Endothelial cell (in vitro differentiated cells): ENCODE measurements around the gene AGPAT2. TPM values are rescaled to one million over a fixed set of nuclear protein-coding genes. Genes with fewer than 3 reads are reported as not detected.

Experiments used
- DNase-seq: peaks from one replicate; pipeline ENCODE4 v3.0.0; 2021; ENCODE audit warnings: low spot score
- H3K27ac Mint-ChIP-seq: one replicate; pipeline ENCODE4 v1.8.0; 2021; ENCODE audit warnings: mixed read lengths, inconsistent platforms; ENCODE audit not compliant: unreplicated experiment
- H3K27me3 Mint-ChIP-seq: one replicate; pipeline ENCODE4 v1.8.0; 2021; ENCODE audit warnings: mild to moderate bottlenecking, moderate library complexity, mixed read lengths, inconsistent platforms; ENCODE audit not compliant: unreplicated experiment
- H3K36me3 Mint-ChIP-seq: one replicate; pipeline ENCODE4 v1.8.0; 2021; ENCODE audit warnings: mild to moderate bottlenecking, low read depth, mixed read lengths, inconsistent platforms; ENCODE audit not compliant: unreplicated experiment
- H3K4me1 Mint-ChIP-seq: one replicate; pipeline ENCODE4 v1.8.0; 2021; ENCODE audit warnings: mild to moderate bottlenecking, mixed read lengths, inconsistent platforms; ENCODE audit not compliant: unreplicated experiment
- H3K4me3 Mint-ChIP-seq: one replicate; pipeline ENCODE4 v1.8.0; 2021; ENCODE audit warnings: mild to moderate bottlenecking, mixed read lengths, inconsistent platforms; ENCODE audit not compliant: unreplicated experiment
- H3K9me3 Mint-ChIP-seq: one replicate; pipeline ENCODE4 v1.8.0; 2021; ENCODE audit warnings: mixed read lengths, inconsistent platforms; ENCODE audit not compliant: unreplicated experiment
- CTCF ChIP-seq: fragments of 200-600 bp; sonication (generic); IDR thresholded peaks from one replicate; pipeline ENCODE4 v1.5.0; 2021; ENCODE audit warnings: antibody characterized with exemption; ENCODE audit not compliant: unreplicated experiment
- total RNA-seq: library from RNA; stranded (reverse); fragmentation: NEBNext Ultra II Directional; extraction: Animal tissue kit (Norgen Biotek cat#: 25700); gene quantifications from one replicate; pipeline ENCODE4 v1.2.1, GENCODE V29; 2021; ENCODE audit not compliant: unreplicated experiment

The AGPAT2 gene
- total RNA-seq, 1 donor from 2014 or later, result 38.9 TPM

DNA sequence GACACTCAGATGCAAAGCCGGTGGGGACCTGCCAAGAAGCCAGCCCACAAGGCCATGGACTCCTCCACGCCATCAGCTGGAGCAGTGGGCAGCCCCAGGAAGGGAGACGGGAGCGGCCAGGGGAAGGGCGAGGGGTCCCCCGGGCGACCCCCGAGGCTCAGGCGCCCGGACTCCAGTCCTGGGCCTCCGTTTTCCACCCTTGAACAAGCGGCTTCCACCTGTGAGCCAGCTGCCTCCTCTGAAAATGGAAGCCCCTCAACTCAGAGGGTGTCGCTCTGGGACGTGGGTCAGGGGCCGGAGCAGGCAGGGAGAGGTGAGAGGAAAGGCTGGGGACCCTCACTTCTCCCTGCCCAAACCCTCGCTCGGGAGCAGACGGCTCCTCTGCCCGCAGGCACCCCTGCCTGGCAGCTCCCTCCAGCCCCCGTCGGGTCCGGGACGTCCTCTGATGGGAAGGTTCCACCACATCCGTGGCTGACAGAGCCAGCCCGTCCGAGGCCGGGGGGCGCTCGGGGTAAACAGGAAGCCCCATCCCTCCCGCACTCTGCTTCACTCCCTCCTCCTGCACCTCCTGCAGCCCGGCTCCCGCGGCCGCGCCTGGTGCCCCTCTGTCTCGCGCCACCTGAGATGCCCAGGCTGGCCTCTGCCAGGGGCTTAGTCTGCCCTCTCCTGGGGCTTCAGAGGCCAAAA is 28.3 kb downstream of the AGPAT2 start:
- peaks cover 16% of the 10 kb centered on the region for H3K27me3 Mint-ChIP-seq
- peak; percentile 22 for DNase-seq
- TF ChIP-seq CTCF, result no peak
- no peak overlapping the region for H3K4me3 Mint-ChIP-seq
- H3K9me3 Mint-ChIP-seq, result no peaks in the 10 kb centered on the region
- H3K4me1 Mint-ChIP-seq, result peaks cover 15% of the 10 kb centered on the region
- H3K36me3 Mint-ChIP-seq, result peaks cover 12% of the 10 kb centered on the region
- no peak overlapping the region for H3K27ac Mint-ChIP-seq

DNA sequence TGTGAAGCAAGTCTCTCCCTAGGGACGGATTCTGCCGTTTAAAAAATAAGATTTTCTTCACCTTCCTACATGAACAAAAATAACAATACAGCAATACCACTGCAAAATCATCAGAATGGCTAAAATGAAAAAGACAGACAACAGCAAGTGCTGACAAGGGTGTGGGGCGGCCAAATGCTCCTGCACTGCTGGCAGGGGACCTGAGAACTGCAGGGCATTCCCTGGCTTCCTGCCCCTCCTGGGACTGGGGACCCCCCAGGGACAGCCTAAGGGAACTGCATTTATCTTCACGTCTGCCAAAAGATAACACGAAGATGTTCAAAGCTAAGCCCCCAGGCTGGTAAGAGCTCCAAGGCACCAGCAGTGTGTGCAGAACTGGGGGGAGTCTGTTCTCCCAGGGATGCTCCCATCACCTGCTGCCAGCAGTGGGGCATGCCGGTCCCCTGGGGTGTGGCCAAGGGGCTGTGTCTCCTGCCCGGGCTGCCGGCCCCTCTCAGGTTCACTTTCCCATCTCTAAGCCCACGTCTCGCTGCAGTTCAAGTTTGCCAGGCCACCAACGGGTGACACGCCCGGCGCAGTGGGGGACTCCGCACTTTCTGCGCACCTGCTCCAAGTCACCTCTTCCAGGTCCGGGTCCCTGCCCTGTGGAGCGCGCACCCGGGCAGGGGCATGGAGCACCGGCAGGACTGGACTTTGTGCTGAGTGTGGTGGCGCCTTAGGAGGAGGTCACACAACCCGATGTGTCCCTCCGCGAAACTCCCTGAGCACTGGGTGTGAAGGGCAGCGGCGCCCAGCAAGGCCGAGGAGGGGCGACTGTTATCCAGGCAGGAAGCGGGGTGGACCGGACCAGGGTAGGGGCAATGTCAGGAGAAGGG is 29.0 kb downstream of the AGPAT2 start:
- H3K9me3 Mint-ChIP-seq, result no peaks in the 10 kb centered on the region
- no peak for DNase-seq

GRCh38 chr9:136656795-136657611 is 30.3 kb downstream of the AGPAT2 start:
- peaks cover 18% of the 10 kb centered on the region for H3K4me1 Mint-ChIP-seq
- H3K27ac Mint-ChIP-seq, result peak overlapping the region; percentile 98
- DNase-seq, result no peak
- H3K36me3 Mint-ChIP-seq, result peaks cover 3% of the 10 kb centered on the region
- no peak for TF ChIP-seq CTCF
- no peak overlapping the region for H3K4me3 Mint-ChIP-seq
- no peaks in the 10 kb centered on the region for H3K9me3 Mint-ChIP-seq
- H3K27me3 Mint-ChIP-seq, result peaks cover 5% of the 10 kb centered on the region

More for the DNA sequence above, 29.0 kb downstream of the AGPAT2 start:
- peak overlapping the region; percentile 74 for H3K4me3 Mint-ChIP-seq
- peaks cover 10% of the 10 kb centered on the region for H3K27me3 Mint-ChIP-seq
- peaks cover 18% of the 10 kb centered on the region for H3K4me1 Mint-ChIP-seq
- peak overlapping the region; percentile 94 for H3K27ac Mint-ChIP-seq
- no peak for TF ChIP-seq CTCF
- H3K36me3 Mint-ChIP-seq, result peaks cover 6% of the 10 kb centered on the region

DNA sequence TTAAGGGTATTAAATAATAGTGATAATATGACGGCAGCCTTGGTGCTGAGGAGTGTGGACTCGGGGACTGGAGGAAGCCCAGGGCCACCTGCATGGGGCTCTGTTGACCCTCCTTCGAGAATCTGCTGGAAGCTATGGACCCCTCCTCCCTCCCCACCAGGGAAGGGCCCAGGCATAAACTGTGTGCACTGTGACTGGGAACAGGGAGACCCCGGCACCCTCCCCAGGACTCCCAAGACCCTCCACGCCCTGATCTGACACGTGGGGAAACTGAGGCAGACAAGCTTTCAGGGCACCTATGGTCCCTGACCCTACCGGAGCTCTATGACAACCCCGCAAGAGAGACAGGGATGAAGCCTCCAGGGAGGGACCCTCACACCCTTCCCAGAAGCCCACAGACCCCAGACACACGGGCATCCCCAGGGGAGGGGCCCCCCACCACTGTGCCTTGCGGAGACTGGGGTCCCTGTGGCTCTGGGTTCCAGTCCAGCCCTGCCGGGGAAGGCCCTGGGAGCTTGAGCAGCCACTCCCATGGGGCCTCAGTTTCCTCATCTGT is 31.0 kb downstream of the AGPAT2 start:
- Mint-ChIP-seq H3K4me3 (peak overlapping the region; percentile 62), H3K4me1 (peaks cover 18% of the 10 kb centered on the region), H3K27ac (peak overlapping the region; percentile 98), H3K36me3 (peaks cover 3% of the 10 kb centered on the region), H3K9me3 (no peaks in the 10 kb centered on the region), H3K27me3 (peaks cover 5% of the 10 kb centered on the region)
- DNase-seq, result no peak
- no peak for TF ChIP-seq CTCF
